Stimulated activated CD4-positive, alpha-beta T cell treated with anti-CD3 and anti-CD28 coated beads, Interleukin-12 subunit alpha, Interleukin-12 subunit beta, amount 100 ng/mL, for 48 hours (primary cell): Measurements from ENCODE around the gene ASCC1.

ENCODE experiments used
- DNase-seq, 3 donors: peaks; one replicate each; pipeline ENCODE4 v3.0.0-alpha.2; 2020; ENCODE audit warnings: low read depth in 2 of 3, low spot score in 1 of 3

The ASCC1 gene

DNA sequence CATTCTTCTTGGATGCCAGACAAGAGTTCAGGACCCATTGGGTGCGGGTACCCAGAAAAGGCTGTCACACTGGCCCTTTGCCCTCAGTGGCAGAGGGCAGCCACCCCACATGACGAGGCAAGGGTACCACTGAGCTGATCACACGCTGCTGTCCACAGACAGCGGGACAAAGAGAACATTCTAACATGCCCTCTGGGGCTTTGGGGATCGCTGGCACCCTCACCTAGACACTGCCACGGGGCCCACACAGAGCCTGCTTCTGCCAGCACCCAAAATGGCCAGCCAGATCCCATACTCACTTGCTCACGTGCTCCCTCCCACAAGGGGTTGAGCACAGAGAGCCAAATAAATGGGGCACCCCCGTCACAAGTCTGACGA lies 111.0 kb downstream of the ASCC1 start:
- no peak for DNase-seq

- DNase-seq, result no peak
Measured at GRCh38 chr10:72104472-72105097, 111.5 kb downstream of the ASCC1 start.

DNA sequence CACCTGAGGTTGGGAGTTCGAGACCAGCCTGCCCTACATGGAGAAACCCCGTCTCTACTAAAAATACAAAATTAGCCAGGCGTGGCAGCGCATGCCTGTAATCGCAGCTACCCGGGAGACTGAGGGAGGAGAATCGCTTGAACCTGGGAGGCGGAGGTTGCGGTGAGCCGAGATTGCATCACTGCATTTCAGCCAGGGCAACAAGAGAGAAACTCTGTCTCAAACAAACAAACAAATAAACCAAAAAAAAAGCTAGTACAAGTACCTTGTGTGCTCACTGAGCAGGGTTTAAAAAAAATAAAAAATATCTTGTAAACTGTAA lies 116.5 kb downstream of the ASCC1 start:
- DNase-seq, result no peak

- DNase-seq, result no peak
Measured at GRCh38 chr10:72098836-72099599, 117.1 kb downstream of the ASCC1 start.

DNA sequence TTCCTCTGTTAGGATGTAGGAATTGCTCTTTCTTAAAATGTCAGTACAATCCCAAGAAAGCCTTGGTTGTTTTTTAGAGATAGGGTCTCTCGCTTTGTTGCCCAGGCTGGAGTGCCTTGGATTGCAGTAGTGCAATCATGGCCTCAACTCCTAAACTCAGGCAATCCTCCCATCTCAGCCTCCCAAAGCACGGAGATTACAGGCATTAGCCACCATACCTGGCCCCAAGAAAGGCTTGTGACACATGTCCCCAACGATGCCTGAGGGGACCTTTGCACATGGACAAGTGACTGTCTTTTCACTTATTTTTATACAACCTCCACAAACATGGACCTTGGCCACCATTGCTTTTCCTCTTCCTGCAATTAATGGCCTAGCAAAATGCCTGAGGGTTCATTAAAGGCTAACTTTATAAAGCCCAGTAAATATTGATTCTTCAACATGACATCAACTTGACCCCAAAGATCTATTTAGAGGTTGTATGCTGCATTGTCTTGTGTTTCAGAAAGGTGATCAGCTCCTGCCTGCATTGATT lies 117.7 kb downstream of the ASCC1 start:
- DNase-seq, result no peak

GRCh38 chr10:72097448-72098300 lies 118.4 kb downstream of the ASCC1 start:
- no peak for DNase-seq

- DNase-seq, result peak in 2 of 3 donors; percentile 53 to 60
Measured at GRCh38 chr10:72096115-72097000, 119.7 kb downstream of the ASCC1 start.

DNA sequence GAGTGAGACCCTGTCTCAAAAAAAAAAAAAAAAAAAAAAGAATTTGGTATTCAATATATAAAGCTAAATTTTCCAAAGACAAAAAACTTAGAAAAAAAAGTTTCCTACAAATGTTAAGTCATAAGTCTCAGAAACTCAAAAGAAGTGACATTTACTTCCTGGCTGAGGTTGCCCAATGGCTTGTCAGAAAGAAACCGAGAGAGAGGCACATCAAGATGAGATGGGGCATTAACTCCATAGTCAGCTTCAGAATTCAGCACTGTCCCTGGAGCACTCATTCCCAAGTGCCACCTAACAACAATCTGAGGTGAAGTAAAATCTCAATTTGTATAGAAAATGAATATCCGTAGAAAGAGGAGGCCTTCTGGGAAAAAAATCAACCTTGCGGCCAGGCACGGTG lies 120.9 kb downstream of the ASCC1 start:
- no peak for DNase-seq

GRCh38 chr10:72094574-72094973 lies 121.5 kb downstream of the ASCC1 start:
- DNase-seq, result no peak

DNA sequence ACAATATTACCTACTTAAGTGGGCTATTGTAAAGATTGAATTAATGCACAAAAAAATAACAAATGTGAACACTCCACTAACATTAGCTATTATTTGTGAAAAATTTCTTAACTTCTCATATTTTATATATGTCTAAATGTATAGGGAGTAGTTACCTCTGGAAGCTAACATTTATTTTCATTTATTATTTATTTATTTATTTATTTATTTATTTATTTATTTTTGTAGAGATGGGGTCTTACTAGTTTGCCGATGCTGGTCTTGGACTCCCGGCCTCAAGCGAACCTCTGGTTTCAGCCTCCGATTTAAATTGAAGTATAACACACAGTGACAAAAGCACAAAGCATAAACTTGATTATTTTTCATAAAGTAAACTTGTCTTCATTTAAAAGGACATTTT lies 122.6 kb downstream of the ASCC1 start:
- DNase-seq, result no peak

GRCh38 chr10:72092987-72093386 lies 123.1 kb downstream of the ASCC1 start:
- no peak for DNase-seq

DNA sequence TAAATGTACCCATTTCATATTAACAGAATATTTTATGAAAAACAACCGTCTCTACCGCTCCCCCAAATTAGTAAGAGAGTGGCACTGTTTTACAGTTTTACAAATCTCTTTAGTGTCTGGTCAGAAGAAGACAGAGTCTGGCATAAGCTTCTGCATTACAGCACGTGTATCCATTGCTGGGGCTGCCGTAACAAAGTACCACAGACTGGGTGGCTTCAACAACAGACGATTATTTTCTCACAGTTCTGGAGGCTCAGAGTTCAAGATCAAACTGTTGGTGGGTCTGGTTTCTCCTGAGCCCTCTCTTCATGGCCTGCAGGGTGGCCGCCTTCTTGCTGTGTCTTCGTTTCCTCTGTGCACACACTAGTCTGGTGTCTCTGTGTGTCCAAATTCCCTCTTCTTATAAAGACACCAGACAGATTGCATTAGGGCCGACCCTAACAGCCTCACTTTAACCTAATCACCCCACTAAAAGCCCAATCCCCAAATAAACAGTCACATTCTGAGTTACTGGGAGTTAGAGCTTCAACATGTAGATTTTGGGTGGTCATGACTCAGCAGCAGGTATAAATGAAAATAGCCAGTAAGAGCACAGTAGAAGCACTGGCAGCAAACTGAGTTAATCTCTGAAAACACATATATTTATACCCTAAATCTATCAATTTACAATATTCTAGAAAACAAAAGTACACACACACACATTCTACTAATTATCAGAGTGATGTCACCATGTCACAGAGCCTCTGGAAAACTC lies 123.7 kb downstream of the ASCC1 start:
- DNase-seq, result no peak

DNA sequence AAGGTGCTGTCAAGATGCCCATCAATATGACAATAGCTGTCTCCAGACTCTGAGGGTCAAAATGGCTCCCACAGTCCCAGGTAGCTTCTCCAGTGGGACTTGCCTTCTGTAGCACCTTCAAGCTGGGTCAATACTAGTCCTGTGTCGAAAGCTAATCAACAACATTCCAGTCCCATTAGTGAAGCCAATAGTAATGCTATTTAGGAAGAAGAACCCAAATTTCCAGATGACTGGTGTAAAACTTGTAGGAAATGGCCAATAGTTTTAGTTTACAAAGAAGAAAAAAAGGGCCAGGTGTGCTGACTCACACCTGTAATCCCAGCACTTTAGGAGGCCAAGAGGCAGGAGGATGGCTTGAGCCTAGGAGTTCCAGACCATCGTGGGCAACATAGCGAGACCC lies 125.8 kb downstream of the ASCC1 start:
- DNase-seq, result no peak

GRCh38 chr10:72089618-72090017 lies 126.5 kb downstream of the ASCC1 start:
- DNase-seq, result no peak

GRCh38 chr10:72088889-72089575 lies 127.0 kb downstream of the ASCC1 start:
- DNase-seq, result peak in 1 of 3 donors; percentile 47

DNA sequence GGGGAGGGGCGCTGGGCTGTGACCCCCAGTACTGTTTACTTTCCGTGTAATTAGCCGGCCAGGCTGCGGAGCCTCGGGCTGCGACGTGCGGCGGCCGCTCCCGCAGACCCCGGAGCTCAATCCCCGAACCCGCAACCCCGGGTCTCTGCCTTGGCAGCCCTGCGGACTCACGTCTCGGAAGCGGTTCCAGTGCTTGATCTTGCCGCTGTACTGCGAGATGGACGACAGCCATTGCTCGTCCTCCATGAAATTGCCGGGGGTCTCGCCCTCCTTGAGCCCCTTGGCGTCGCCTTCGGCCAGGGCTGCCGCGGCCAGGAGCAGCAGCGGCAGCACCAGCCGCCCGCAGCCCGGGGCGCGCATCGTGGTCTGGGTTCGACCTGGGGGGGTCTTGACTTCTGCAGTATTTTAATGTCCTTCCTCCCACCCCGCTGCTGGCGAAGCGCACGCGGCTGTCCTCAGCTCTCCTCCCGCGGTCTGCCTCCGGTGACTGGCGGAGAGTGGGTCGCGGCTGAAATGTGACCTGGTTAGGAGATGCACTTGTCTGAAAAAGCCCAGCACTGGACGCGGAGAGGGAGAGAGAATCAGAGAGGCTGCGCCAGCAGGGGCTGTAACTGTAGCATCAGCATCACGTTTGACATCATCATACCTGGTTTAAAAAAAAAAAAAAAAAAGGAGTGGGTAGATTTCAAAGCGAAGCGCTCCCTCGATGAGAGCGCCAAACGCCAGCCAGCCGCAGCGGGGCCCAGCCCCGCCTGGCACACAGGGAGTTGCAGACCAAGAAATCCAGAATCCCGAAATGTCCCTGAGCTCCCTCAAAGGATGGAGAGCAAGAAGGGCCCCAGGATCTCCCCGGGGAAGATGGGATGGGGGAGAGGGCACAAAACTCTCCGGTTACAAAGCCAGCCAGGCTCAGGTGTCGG lies 127.8 kb downstream of the ASCC1 start, which contains the start of gene SPOCK2:
Gene SPOCK2 (minus strand): TSS at position 583 of the 920 bp plus-strand sequence. CDS start 223 bp downstream, at position 360.
- DNase-seq, result peak in 2 of 3 donors; percentile 39 to 51

- DNase-seq, result no peak
Measured at GRCh38 chr10:72087392-72087968, 128.6 kb downstream of the ASCC1 start.
